SK-N-MC (cell line): Measurements from ENCODE around the gene IFIH1.
A peak's percentile ranks its signal among the peaks of the same experiment; 100 is the strongest.

Source experiments
- DNase-seq: peaks from one replicate; pipeline ENCODE4 v3.0.0-alpha.2; 2011; ENCODE audit warnings: low read depth, low spot score
- H3K27ac ChIP-seq: fragments of 200-600 bp; sonication (generic); 2 replicates; pipeline ENCODE4 v1.5.1; 2016; ENCODE audit warnings: mixed run types
- H3K36me3 ChIP-seq: fragments of 200-600 bp; sonication (generic); 2 replicates; pipeline ENCODE4 v1.6.1; 2017; ENCODE audit warnings: antibody characterized with exemption, low read length, mixed read lengths; ENCODE audit not compliant: insufficient read depth
- H3K4me3 ChIP-seq: fragments of 200-600 bp; sonication (generic); 2 replicates; pipeline ENCODE4 v1.5.1; 2016
- H3K9ac ChIP-seq: fragments of 200-600 bp; sonication (generic); 2 replicates; pipeline ENCODE4 v1.8.0; 2017; ENCODE audit warnings: mixed run types, mixed read lengths; ENCODE audit not compliant: insufficient read length
- H3K9me3 ChIP-seq: fragments of 200-600 bp; sonication (generic); 2 replicates; pipeline ENCODE4 v1.6.1; 2017; ENCODE audit warnings: low read depth, mild to moderate bottlenecking, antibody characterized with exemption, low read length, moderate library complexity, mixed read lengths
- EZH2 ChIP-seq: fragments of 200-600 bp; sonication (generic); IDR thresholded peaks from one replicate; pipeline ENCODE4 v1.6.1; 2017; ENCODE audit warnings: antibody characterized with exemption
- FOXP2 ChIP-seq: optimal IDR thresholded peaks from 2 replicates; pipeline ENCODE3; 2011; ENCODE audit warnings: mild to moderate bottlenecking, moderate library complexity; ENCODE audit not compliant: insufficient read depth; ENCODE audit errors: extremely low read length, control extremely low read depth
- POLR2AphosphoS5 ChIP-seq: IDR thresholded peaks from 2 replicates; pipeline ENCODE4 v1.6.1; 2012; ENCODE audit warnings: mild to moderate bottlenecking, low read depth, low read length, borderline replicate concordance

Gene IFIH1

DNA sequence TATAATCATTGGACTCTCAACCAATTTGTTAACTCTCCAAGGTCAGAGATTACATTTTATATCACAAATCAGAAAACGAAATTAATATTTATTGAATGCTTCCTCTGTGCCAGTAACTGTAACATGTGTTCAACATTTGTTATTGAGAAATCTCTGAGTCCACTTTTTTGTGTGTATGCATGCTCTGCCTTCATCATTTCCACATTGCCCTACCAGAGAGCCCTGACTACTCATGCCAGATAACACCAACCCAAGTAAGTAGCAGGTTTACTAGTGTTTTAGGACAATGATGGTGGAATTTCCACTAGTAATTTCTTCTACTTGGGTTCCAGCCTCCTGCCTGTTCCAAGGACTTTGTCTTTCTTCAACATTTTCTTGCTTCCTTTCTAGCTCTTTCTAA lies 61.1 kb downstream of the IFIH1 start:
- no peaks in the 10 kb centered on the region; the same call in 1 of the 2 replicates for H3K9me3 ChIP-seq
- H3K27ac ChIP-seq, result no peak overlapping the region
- H3K36me3 ChIP-seq, result no peaks in the 10 kb centered on the region
- no peak overlapping the region for H3K9ac ChIP-seq
- no peak overlapping the region for H3K4me3 ChIP-seq
- DNase-seq, result no peak
- TF ChIP-seq FOXP2 (no peak), EZH2 (no peak), POLR2AphosphoS5 (no peak)

DNA sequence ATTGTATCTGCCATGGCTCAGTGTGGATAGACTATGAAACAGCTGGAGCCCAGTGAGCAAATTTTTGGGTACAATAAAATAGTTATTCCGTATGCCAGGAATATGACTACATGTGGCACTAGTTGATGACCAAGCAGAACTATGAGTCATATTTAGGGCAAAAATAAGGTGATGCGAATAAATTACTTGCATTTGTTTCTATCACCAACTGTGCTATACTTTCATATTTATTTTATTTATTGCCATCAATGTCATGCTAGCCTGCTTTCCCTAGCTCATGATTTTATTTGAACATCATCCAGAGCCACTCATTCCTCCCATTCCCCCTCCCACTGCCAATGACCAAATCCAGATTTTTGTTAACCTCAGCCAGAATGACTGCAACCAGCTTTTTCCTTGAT lies 61.9 kb downstream of the IFIH1 start:
- no peak for TF ChIP-seq FOXP2
- no peak for TF ChIP-seq EZH2
- TF ChIP-seq POLR2AphosphoS5, result no peak
- H3K9ac ChIP-seq, result no peak overlapping the region
- H3K36me3 ChIP-seq, result no peaks in the 10 kb centered on the region
- no peak overlapping the region for H3K4me3 ChIP-seq
- no peaks in the 10 kb centered on the region; the same call in 1 of the 2 replicates for H3K9me3 ChIP-seq
- no peak overlapping the region for H3K27ac ChIP-seq
- no peak for DNase-seq

DNA sequence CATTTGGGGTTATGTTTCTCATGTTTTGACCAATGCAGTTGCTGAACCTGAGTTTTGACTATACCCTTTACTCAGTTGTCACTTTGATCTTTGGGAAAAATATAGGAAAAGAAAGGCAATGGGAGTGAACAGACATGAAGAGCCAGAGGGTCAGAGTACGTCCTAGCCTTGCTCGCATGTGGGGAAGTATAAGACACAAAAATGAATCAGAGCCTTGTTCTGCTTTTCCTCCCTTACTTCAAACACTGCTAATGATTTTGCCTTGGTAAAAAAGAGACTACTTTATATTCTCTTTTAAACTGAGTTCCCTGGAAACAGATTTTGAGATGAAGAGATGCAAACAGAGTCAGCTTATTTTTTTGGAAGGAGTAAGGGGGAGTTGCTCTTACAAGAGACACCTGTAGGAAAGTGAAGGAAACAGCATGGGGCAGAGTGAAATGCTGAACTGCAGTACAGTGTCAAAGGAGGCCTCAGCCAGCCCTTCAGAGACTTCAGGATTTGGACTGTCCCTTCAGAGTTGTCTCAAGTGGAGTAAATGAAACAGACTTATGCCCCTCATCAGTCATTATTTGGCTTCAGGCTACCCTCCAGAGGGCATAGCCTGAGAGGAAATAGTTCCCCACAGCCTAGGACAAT lies 64.1 kb downstream of the IFIH1 start:
- H3K27ac ChIP-seq, result no peak overlapping the region
- H3K9ac ChIP-seq, result no peak overlapping the region
- H3K9me3 ChIP-seq, result no peaks in the 10 kb centered on the region; the same call in 1 of the 2 replicates
- DNase-seq, result no peak
- H3K36me3 ChIP-seq, result no peaks in the 10 kb centered on the region
- TF ChIP-seq FOXP2 (no peak), POLR2AphosphoS5 (no peak), EZH2 (no peak)
- no peak overlapping the region for H3K4me3 ChIP-seq

DNA sequence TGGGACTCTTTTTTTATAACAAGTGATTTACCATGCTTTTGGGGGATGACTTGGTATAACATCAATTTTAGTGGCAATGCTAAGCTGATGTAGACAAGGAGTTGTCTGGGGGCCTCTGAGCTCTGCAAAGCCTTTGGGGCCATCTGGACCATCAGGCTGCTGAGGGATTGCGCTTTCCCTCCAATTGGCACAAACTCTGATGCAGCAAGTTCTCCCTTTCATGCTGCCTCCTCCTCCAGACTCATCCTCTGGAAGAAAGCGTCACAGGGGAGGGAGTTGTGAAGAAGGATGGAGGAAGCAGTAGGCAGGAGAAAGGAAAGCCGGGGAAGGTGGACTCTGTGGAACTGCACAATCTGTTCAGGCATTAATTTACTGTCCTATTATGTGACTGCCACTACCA lies 65.0 kb downstream of the IFIH1 start:
- H3K9ac ChIP-seq, result no peak overlapping the region
- H3K27ac ChIP-seq, result no peak overlapping the region
- H3K9me3 ChIP-seq, result no peaks in the 10 kb centered on the region; the same call in 1 of the 2 replicates
- H3K36me3 ChIP-seq, result no peaks in the 10 kb centered on the region
- TF ChIP-seq POLR2AphosphoS5 (no peak), EZH2 (no peak), FOXP2 (no peak)
- no peak for DNase-seq
- no peak overlapping the region for H3K4me3 ChIP-seq

DNA sequence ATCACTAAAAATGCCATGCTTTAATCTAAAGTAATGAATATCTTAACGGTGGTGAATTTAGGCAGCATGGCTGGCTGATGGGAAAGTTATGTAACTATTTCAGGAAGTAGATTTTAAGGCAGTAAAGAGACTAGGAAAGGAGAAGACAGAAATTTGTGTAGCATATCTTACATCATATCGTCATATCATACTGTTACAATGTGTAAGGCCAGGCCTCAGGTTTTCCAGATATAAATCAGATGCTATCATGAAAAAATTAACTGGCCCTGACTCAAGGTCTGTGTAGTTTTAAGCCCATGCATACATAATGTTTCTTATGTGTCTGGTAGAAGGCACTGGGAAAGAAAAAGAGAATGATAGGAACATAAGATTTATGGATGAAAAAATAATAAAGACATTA lies 66.3 kb downstream of the IFIH1 start:
- no peak overlapping the region for H3K9ac ChIP-seq
- no peaks in the 10 kb centered on the region for H3K36me3 ChIP-seq
- no peak for DNase-seq
- TF ChIP-seq POLR2AphosphoS5, result no peak
- no peak overlapping the region for H3K4me3 ChIP-seq
- H3K9me3 ChIP-seq, result no peaks in the 10 kb centered on the region; the same call in 1 of the 2 replicates
- H3K27ac ChIP-seq, result no peak overlapping the region

DNA sequence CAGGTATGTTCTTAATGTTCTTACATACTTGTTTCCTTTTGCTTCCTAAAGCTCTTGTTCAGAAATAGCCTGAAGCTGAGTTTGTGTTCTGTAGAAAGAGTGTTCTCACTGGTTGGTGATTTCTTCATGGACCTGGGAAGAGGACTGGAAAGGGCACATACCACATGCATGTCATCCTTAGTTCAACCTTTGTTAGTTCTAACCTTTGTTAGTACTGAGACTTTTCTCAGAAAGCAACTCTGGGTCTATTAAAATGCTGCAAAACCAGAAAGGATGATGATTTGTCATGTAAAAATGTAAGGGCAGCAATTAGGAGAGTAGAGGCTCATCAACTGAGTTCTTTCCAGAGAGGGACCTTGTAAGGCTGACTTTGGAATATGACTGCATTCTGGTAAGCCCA lies 72.7 kb downstream of the IFIH1 start:
- Histone ChIP-seq H3K9me3 (no peaks in the 10 kb centered on the region), H3K36me3 (no peaks in the 10 kb centered on the region), H3K9ac (no peak overlapping the region), H3K4me3 (no peak overlapping the region), H3K27ac (no peak overlapping the region)
- TF ChIP-seq EZH2, result no peak
- TF ChIP-seq FOXP2, result no peak
- no peak for TF ChIP-seq POLR2AphosphoS5
- no peak for DNase-seq

DNA sequence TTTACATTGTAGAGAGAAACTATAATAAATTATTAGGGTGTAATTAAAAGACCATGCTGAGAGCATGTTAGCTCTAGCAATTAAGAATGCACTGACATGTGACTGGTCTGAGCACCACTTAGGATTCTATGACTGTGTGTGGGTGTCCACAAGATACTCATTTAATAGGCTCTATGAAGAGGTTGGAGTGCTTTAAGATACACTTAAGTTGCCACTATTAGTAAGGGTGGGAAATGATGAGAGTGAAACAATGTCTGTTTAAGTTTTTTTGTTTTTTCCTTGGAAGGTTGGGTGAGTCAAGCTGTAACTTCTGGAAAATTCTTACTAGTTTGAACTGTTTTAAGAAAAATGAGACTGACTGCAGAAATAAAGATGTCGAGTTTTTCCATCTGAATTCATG lies 73.4 kb downstream of the IFIH1 start:
- DNase-seq, result no peak
- Histone ChIP-seq H3K27ac (no peak overlapping the region), H3K36me3 (no peaks in the 10 kb centered on the region), H3K9ac (no peak overlapping the region), H3K9me3 (no peaks in the 10 kb centered on the region), H3K4me3 (no peak overlapping the region)
- TF ChIP-seq FOXP2 (no peak), EZH2 (no peak)

DNA sequence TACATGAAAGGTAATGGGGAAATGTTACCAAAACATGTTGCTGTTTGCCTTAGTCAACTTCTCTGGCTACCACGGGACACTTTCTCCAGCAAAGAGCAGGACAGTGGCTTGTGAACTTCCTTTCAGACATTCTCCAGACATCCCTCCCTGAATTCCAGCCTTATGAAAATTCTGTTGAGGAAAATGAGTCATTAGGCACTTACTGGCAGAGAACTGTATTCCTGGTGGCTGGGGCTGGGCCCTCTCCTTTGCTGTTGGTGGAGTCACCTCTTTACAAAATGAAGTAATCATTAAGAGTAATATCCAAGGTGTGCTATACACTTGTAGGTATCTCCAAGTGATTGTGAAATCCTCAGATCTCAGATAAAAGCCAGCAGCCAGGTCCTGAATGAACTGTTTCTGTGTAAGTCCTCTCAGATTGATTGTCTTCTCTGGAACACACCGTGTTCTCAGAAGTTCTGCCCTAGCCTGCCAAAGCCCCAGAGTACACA lies 73.9 kb downstream of the IFIH1 start:
- no peak for DNase-seq
- Histone ChIP-seq H3K27ac (peak overlapping the region; percentile 79; the same call in 1 of the 2 replicates), H3K9ac (no peak overlapping the region), H3K4me3 (no peak overlapping the region), H3K36me3 (no peaks in the 10 kb centered on the region), H3K9me3 (no peaks in the 10 kb centered on the region)
- TF ChIP-seq EZH2, result no peak
- no peak for TF ChIP-seq POLR2AphosphoS5
- TF ChIP-seq FOXP2, result no peak

DNA sequence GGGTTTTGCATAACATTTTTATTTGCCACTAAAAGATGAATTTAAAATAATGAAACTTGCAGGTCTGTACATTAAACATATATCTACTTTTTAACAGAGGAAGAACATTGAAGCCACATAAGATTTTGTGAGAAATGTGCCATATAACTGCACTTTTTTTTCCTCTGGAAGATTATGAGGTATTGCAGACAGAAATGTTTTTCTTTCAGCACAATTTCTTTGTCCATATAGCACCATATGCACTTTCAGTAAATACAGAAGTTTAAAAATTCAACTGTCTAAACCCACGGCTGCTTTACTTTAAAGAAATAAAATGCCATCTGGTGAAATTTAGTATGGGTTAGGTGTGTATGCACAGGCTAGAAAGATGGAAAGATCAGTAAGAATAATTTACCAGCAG lies 74.8 kb downstream of the IFIH1 start:
- Histone ChIP-seq H3K4me3 (peak overlapping the region; percentile 70), H3K9me3 (no peaks in the 10 kb centered on the region), H3K27ac (peak overlapping the region; percentile 79), H3K9ac (peak overlapping the region; percentile 58), H3K36me3 (no peaks in the 10 kb centered on the region)
- DNase-seq, result no peak
- TF ChIP-seq EZH2 (no peak), FOXP2 (no peak), POLR2AphosphoS5 (no peak)
